GM23248 (cell line): ENCODE measurements around the gene CALM1.

Source experiments
- EZH2 ChIP-seq: fragments of 200-600 bp; sonication (generic); IDR thresholded peaks from 2 replicates; pipeline ENCODE4 v1.6.1; 2018; ENCODE audit warnings: antibody characterized with exemption, mild to moderate bottlenecking; ENCODE audit not compliant: insufficient read depth, poor library complexity, severe bottlenecking
- EZH2phosphoT487 ChIP-seq: fragments of 200-600 bp; sonication (generic); IDR thresholded peaks from 2 replicates; pipeline ENCODE4 v1.6.1; 2018; ENCODE audit warnings: antibody characterized with exemption, moderate library complexity, mild to moderate bottlenecking, low read depth; ENCODE audit not compliant: insufficient read depth

GRCh38 chr14:90408713-90409112 is 11.9 kb downstream of the CALM1 start:
- TF ChIP-seq EZH2 (no peak), EZH2phosphoT487 (no peak)
